Nephron (organoid): Measurements from ENCODE around the gene ZNF497.
"Not testable (repeated sequence)": the region's sequence is repeated elsewhere in the genome, so short reads cannot be mapped to it uniquely, and the experiment has no call there.

ENCODE experiments used
- H3K27ac Mint-ChIP-seq, 3 experiments: 2 replicates each; pipeline ENCODE4 v1.8.0; 2020; ENCODE audit warnings: mixed read lengths in 3 of 3, mild to moderate bottlenecking in 2 of 3, moderate library complexity in 1 of 3
- H3K27me3 Mint-ChIP-seq: 2 replicates; pipeline ENCODE4 v1.8.0; 2021; ENCODE audit warnings: low read depth, mild to moderate bottlenecking, moderate library complexity, mixed read lengths
- H3K36me3 Mint-ChIP-seq: 2 replicates; pipeline ENCODE4 v1.8.0; 2020; ENCODE audit warnings: low read depth, mixed read lengths
- H3K4me1 Mint-ChIP-seq: 2 replicates; pipeline ENCODE4 v1.8.0; 2020; ENCODE audit warnings: mixed read lengths
- H3K4me3 Mint-ChIP-seq, 3 experiments: 2 replicates each; pipeline ENCODE4 v1.8.0; 2020; ENCODE audit warnings: mild to moderate bottlenecking in 3 of 3, mixed read lengths in 3 of 3, moderate library complexity in 2 of 3
- H3K9me3 Mint-ChIP-seq: 2 replicates; pipeline ENCODE4 v1.8.0; 2020; ENCODE audit warnings: mixed read lengths
- TF ChIP-seq, protein P1 (sequence below), 3 experiments: fragments of 200-600 bp; sonication (generic); IDR thresholded peaks; one replicate each; pipeline ENCODE4 v1.5.0; 2021; ENCODE audit warnings: antibody characterized with exemption in 3 of 3; ENCODE audit not compliant: unreplicated experiment in 3 of 3

The ZNF497 gene

DNA sequence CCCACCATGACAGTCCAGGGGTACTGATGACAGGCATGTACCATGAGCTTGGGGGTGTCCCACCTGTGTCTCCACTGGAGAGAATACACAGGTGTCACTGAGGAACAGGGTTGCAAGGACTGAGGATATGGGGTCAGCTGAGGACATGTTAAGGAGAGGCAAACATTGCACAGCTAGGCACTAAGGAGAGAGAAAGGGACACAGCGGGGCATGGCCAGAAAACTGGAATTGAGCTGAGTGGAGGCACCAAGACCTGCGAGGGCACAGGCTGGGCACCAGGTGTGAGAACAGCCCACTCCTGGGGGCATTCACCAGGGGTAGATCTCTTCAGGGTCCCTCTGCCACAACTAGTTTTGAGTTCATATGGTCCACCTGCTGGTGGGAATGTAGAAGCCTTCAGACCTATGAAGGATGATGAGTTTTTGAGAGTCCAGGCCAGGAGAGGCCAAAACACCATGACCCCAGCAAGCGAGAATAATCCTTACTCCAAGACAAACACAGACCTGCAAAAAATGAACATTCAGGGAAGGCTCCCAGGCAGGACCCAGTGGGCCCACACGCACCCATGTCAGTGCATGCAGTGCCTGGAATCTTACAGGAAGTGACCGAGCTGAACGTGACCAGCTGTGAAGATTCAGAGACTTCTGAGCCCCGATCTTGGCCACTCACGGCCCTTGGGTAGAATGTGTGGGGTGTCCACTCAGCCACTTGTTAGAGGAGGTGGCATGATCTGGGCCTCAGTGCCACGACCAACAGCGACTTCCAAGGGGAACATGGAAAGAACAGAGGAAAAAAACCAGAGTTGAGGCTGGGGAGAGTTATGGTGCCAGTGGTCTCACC is 44.5 kb upstream of the ZNF497 start:
- Mint-ChIP-seq H3K4me1 (peaks cover 34% of the 10 kb centered on the region), H3K27me3 (no peaks in the 10 kb centered on the region), H3K4me3 (peak overlapping the region; percentile 89 to 96 (median 90)), H3K27ac (peak overlapping the region; percentile 65 to 97 (median 95)), H3K36me3 (peaks cover 20% of the 10 kb centered on the region), H3K9me3 (no peaks in the 10 kb centered on the region)
- TF ChIP-seq, protein P1, sequence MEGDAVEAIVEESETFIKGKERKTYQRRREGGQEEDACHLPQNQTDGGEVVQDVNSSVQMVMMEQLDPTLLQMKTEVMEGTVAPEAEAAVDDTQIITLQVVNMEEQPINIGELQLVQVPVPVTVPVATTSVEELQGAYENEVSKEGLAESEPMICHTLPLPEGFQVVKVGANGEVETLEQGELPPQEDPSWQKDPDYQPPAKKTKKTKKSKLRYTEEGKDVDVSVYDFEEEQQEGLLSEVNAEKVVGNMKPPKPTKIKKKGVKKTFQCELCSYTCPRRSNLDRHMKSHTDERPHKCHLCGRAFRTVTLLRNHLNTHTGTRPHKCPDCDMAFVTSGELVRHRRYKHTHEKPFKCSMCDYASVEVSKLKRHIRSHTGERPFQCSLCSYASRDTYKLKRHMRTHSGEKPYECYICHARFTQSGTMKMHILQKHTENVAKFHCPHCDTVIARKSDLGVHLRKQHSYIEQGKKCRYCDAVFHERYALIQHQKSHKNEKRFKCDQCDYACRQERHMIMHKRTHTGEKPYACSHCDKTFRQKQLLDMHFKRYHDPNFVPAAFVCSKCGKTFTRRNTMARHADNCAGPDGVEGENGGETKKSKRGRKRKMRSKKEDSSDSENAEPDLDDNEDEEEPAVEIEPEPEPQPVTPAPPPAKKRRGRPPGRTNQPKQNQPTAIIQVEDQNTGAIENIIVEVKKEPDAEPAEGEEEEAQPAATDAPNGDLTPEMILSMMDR (IDR thresholded peaks at IDR 0.05; ENCODE audit: unreplicated experiment in 3 of 3), result peak; percentile 31 to 41 (median 31)

DNA sequence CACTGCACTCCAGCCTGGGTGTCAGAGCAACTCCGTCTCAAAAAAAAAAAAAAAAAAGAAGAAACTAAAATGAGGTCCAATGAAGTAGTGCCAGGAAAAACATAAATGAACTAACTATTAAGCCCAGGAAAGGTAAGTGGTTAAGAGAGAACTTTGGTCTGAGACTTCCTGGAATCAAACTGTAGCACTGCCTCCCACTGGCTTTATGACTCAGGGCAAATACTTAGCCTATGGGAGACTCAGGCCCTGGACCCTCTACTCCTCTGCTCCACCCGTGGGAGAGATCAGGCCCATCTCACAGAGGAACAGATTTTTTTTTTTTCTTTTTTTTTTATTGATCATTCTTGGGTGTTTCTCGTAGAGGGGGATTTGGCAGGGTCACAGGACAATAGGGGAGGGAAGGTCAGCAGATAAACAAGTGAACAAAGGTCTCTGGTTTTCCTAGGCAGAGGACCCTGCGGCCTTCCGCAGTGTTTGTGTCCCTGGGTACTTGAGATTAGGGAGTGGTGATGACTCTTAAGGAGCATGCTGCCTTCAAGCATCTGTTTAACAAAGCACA is 41.4 kb upstream of the ZNF497 start:
- Mint-ChIP-seq H3K4me1 (peaks cover 39% of the 10 kb centered on the region), H3K27ac (peak overlapping the region in 1 of 3 experiments; percentile 37), H3K36me3 (peaks cover 19% of the 10 kb centered on the region), H3K4me3 (peak overlapping the region; percentile 31 to 61 (median 32))
- H3K9me3 Mint-ChIP-seq, H3K27me3 Mint-ChIP-seq: not testable (repeated sequence)

DNA sequence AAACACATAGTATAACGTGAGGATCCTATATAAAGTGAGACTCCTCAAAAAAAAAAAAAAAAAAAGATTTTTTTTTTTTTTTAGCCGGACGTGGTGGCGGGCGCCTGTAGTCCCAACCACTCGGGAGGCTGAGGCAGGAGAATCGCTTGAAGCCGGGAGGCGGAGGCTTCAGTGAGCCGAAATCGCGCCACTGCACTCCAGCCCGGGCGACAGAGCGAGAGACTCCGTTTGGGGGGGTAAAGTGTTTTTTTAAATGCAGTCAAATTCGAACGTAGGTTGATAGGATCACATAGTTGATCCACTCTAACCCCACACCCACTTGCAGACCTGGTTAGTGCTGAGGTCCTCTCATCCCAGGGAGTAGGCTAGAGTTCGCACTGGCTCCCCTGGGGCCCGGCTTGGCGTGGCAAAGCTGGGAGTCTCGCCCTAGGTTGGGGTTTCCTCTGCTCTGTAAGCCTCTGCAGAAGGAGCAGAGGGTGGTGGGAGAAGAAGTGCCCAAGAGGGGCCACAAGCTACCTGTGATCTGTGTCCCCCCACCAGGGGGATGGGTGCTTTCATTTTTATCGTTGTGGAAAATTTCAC is 39.4 kb upstream of the ZNF497 start:
- peaks cover 15% of the 10 kb centered on the region for H3K36me3 Mint-ChIP-seq
- H3K4me3 Mint-ChIP-seq, result peak overlapping the region; percentile 90 to 93 (median 92)
- TF ChIP-seq, protein P1 (IDR thresholded peaks at IDR 0.05; ENCODE audit: unreplicated experiment in 3 of 3), result no peak
- no peaks in the 10 kb centered on the region for H3K27me3 Mint-ChIP-seq
- peaks cover 22% of the 10 kb centered on the region for H3K4me1 Mint-ChIP-seq
- H3K9me3 Mint-ChIP-seq, result no peaks in the 10 kb centered on the region
- no peak overlapping the region for H3K27ac Mint-ChIP-seq

DNA sequence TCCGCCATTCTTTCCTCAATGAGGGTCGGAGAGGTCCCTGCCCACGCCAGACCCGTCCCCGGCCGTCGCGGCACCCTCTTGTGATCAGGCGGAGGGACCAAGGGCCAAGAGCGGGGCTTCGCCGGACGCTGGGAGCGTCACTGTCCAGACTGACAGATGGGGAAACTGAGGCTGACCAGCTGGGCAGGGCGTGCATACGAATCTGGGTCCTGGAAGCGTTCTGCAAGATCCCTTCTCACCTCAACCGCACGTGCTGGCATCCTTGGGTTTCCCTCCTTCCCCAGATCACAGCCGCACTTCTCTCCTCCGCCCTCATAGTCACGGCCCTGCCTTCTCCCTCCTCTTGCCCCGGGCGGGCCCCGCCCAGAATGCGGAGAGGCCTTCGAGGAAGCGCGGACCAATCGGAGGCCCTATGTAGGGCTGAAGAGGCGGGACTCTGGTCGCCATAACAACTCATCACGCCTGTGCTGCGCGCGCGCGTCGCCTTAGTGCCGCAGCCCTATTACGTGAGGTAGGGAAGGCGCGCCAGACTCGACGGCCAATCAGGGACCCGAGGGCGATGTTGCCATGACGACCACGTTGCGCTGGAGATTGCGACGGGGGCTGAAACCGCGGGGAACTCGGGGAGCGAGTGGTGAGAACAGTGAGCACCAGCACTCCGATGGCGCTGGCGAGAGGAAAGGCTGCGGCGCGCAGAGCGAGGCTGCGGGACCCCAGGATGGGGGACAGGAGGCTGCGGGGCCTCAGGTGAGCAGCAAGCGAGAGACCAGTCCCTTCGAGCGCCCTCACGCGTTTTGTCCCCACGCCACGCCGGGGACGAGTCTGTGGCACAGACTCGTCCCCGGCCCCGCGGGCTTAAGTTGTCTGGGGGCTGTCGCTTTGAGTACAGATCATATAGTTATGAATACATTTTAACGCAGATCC is 38.6 kb upstream of the ZNF497 start:
- no peaks in the 10 kb centered on the region for H3K27me3 Mint-ChIP-seq
- peak overlapping the region; percentile 90 to 93 (median 92) for H3K4me3 Mint-ChIP-seq
- TF ChIP-seq, protein P1 (IDR thresholded peaks at IDR 0.05; ENCODE audit: unreplicated experiment in 3 of 3), result no peak
- no peaks in the 10 kb centered on the region for H3K9me3 Mint-ChIP-seq
- peaks cover 8% of the 10 kb centered on the region for H3K36me3 Mint-ChIP-seq
- H3K4me1 Mint-ChIP-seq, result peaks cover 17% of the 10 kb centered on the region
- peak overlapping the region; percentile 53 to 88 (median 85) for H3K27ac Mint-ChIP-seq

DNA sequence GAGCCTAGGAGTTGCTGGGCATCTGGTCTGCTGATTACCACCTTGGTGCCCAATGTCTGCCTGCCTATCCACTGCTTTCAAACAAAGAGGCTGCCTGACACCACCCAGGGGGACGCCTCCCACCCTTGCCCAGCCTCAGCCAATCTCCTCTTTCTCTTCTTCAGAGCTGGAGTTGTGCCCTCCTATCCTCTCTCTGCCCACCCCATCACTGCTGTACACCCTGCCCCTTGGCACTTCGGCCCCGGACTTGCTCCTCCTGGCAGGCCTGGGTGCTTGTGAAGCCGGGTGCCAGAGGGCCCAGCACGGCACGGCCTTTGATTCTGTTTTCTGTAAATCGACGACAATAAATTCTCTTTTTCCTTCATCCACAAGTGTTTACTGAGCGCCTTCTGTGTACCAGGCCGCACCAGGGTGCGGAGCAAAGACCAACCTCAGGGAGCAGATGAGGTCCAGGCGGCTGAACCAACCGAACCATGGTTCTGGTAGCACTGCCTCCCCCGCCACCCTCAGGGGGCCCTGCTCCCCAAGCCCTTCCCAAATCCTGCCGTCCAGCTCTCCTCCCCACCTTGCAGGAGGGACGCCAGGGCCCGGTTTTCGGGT is 37.9 kb upstream of the ZNF497 start:
- Mint-ChIP-seq H3K4me3 (peak overlapping the region; percentile 90 to 93 (median 92)), H3K4me1 (peaks cover 17% of the 10 kb centered on the region), H3K9me3 (no peaks in the 10 kb centered on the region), H3K36me3 (peaks cover 7% of the 10 kb centered on the region), H3K27me3 (no peaks in the 10 kb centered on the region), H3K27ac (peak overlapping the region in 1 of 3 experiments; percentile 53)
- TF ChIP-seq, protein P1 (IDR thresholded peaks at IDR 0.05; ENCODE audit: unreplicated experiment in 3 of 3), result no peak
